GM13976 (cell line): ENCODE data around the gene SPTSSB.

Source experiments
- DNase-seq: peaks from one replicate; pipeline ENCODE4 v3.0.0; 2012; ENCODE audit warnings: low spot score
- CTCF ChIP-seq: IDR thresholded peaks from 2 replicates; pipeline ENCODE4 v1.5.1; 2012; ENCODE audit warnings: borderline replicate concordance, mild to moderate bottlenecking; ENCODE audit not compliant: insufficient read depth; ENCODE audit errors: extremely low read depth, missing control alignments, control extremely low read depth
- in situ Hi-C: fragments of 300-500 bp; cut with MboI; formaldehyde crosslinking; loops from one replicate; pipeline ENCODE4 v1.12.0; 2022; ENCODE audit warnings: low sequenced_read_pairs, mixed read lengths, inconsistent platforms; ENCODE audit not compliant: unreplicated experiment

SPTSSB gene

GRCh38 chr3:161371441-161372320 lies at the start of gene SPTSSB:
Gene SPTSSB, minus strand, starts transcription at chr3:161371517. Its CDS starts 25,194 bp downstream, at chr3:161346323.
- TF ChIP-seq CTCF, result no peak
- in situ Hi-C loops, result no loop called here
- DNase-seq, result peak; percentile 48

DNA sequence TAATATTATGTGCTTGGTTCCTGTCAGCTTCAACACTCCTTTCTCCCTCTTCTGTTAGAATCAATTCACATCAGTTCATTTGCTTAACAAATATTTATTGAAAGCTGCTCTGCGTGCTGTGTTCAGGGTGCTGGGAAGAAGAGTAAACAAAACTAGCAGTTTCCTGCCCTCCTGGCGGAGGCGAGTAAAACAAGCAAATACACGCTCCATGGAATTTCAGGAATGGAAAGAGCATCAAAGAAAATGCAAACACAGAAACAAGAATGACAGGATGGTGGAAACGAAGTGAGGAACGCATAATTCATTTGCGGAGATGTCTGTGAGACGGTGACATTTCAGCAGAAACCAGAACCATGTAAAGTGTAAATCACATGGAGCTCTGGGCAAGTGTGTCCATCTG lies 49.4 kb upstream of the SPTSSB start:
- TF ChIP-seq CTCF, result no peak
- DNase-seq, result no peak
- in situ Hi-C loops, result loop anchor here (25.0 kb wide), 3 partner anchors 308 to 708 kb away; partner anchors contain the start of gene B3GALNT1

- no peak for DNase-seq
- TF ChIP-seq CTCF, result no peak
- in situ Hi-C loops, result loop anchor here (10.0 to 25.0 kb wide), 4 partner anchors 145 to 707 kb away; partner anchors contain the start of gene B3GALNT1
Observed at GRCh38 chr3:161419555-161420333, 48.4 kb upstream of the SPTSSB start.

DNA sequence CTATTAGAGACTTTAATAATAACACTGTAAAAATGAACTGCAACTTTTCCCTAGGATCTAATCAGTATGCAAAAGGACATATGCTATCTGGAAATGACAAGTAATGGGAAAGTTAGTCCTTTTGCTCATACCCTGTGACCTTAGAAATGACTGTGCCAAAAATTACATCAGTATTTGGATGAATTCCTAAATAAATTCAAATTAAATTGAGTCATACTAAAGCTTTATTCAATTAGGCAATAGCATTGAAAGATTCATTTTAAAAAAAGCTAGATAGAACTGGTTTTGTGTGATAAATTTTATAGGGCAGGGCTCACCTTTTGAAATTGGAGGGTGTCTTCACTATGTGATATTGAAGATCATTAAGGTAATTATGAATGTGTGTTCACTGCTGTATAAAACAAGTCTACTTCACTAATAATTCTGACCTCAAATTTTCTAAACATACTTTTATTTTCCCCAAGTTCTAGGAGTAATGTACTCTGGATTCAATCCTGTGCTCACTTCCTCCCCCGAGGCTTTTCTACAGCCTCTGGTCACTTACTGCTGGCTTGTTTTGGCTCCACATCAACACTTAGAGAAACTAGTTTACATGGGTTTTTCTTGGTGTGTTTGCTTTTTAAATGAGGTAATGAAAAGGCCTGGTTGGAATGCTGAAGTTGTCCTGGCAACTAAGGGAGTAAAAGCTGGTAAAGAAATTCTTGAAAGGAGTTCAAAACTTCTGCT lies 44.4 kb upstream of the SPTSSB start:
- no peak for DNase-seq
- in situ Hi-C loops, result loop anchor here (10.0 to 25.0 kb wide), 4 partner anchors 141 to 703 kb away; partner anchors contain the start of gene B3GALNT1
- TF ChIP-seq CTCF, result no peak

DNA sequence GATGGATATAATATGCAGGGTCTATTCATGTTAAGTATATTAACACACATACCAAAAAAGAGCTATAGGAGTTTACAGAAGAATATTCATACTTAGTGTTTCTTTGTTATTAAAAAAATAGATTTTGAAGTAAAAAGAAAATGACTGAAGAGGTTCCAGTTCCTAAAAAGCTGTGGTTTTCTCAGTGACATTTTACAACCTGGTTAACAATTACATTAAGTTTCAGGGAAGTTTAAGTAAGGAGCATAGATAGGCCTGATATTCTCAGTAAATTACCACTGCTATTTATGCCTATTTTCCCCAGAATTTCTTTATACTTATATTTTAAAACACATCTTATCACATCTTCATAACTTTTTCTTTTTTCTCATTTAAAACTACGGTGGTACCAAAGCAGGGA lies 43.6 kb upstream of the SPTSSB start:
- in situ Hi-C loops, result loop anchor here (10.0 to 25.0 kb wide), 4 partner anchors 140 to 703 kb away; partner anchors contain the start of gene B3GALNT1
- no peak for TF ChIP-seq CTCF
- DNase-seq, result no peak

DNA sequence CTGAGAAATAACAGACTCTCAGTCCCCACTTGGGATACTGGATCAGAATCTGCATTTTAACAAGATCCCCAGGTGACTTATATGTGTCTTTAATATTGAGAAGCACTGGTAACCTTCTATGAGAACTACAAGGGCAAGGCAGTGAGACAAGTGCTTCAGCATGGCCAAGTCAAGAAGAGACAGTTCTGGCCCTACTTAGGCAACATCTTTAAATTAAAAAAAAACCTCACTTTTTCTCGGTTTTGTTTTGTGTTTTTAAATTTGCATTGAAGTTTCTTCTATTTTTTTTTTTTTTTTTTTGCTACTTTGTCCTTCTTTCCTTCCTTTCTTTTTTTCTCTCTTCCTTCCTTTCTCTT lies 42.5 kb upstream of the SPTSSB start:
- TF ChIP-seq CTCF, result no peak
- in situ Hi-C loops, result loop anchor here (10.0 to 25.0 kb wide), 4 partner anchors 139 to 702 kb away; partner anchors contain the start of gene B3GALNT1
- no peak for DNase-seq
